GM12878 (cell line): ENCODE measurements around the gene NFATC1. TPM values are rescaled to one million over a fixed set of nuclear protein-coding genes. Genes with fewer than 3 reads are reported as not detected.

Experiments
- ATAC-seq: fragments of 200-7000 bp; cut with Tn5 transposase; 3 replicates; pipeline ENCODE4 v1.9.1; 2020; ENCODE audit warnings: mild to moderate bottlenecking, moderate library complexity
- BruUV-seq: library from RNA; stranded (reverse); fragments of 400-500 nt; replicated peaks from 2 replicates; lab custom pipeline; 2021; lab: Mats Ljungman, UMichigan
- CTCF ChIA-PET: fragments of 300-600 bp; sonication (Branson Sonifier 250); formaldehyde crosslinking; extraction: SDS; loops from one replicate; lab custom pipeline; 2021; ENCODE audit warnings: inconsistent platforms; lab: Yijun Ruan, JAX
- POLR2A ChIA-PET: fragments of 350-600 bp; formaldehyde crosslinking; extraction: SDS; loops from one replicate; lab custom pipeline; 2021; ENCODE audit warnings: inconsistent platforms; lab: Charles Lee
- RAD21 ChIA-PET: fragments of 300-600 bp; sonication (Branson Sonifier 250); formaldehyde crosslinking; loops from one replicate; lab custom pipeline; 2023; ENCODE audit warnings: antibody characterized with exemption; ENCODE audit not compliant: unreplicated experiment; lab: Charles Lee
- SMC1A ChIA-PET: fragments of 300-600 bp; sonication (Branson Sonifier 250); formaldehyde crosslinking; loops from one replicate; lab custom pipeline; 2023; ENCODE audit not compliant: unreplicated experiment, uncharacterized antibody; lab: Charles Lee
- DNase-seq: peaks from one replicate; pipeline ENCODE4 v3.0.0-alpha.2; 2011; ENCODE audit warnings: low read depth, low spot score
- FAIRE-seq: peaks from 3 replicates; lab custom pipeline; 2011; peaks lifted over from hg19 to GRCh38; lab: Jason Lieb, UNC
- H2AFZ ChIP-seq: 2 replicates; pipeline ENCODE4 v1.6.0; 2011; ENCODE audit warnings: low read depth, low read length, control low read depth; ENCODE audit not compliant: control insufficient read depth
- H3K27ac ChIP-seq: 2 replicates; pipeline ENCODE4 v1.5.1; 2011; ENCODE audit warnings: control low read depth; ENCODE audit not compliant: control insufficient read depth, insufficient read depth
- H3K27me3 ChIP-seq, 2 experiments: replicated peaks in 1 of 2; 2 replicates each; pipeline versions ENCODE4 v1.6.0 to v1.6.1; 2011; ENCODE audit warnings: low read length in 1 of 2; ENCODE audit not compliant: control insufficient read depth in 2 of 2, insufficient read depth in 2 of 2
- H3K36me3 ChIP-seq, 2 experiments: 2 replicates each; pipeline ENCODE4 v1.5.1; 2011; ENCODE audit warnings: low read length in 1 of 2; ENCODE audit not compliant: control insufficient read depth in 2 of 2, insufficient read depth in 2 of 2
- H3K4me1 ChIP-seq: 2 replicates; pipeline ENCODE4 v1.6.1; 2011; ENCODE audit warnings: mild to moderate bottlenecking, low read length, moderate library complexity, mixed read lengths; ENCODE audit not compliant: control insufficient read depth, insufficient read depth
- H3K4me2 ChIP-seq: 2 replicates; pipeline ENCODE4 v1.6.0; 2011; ENCODE audit warnings: control low read depth; ENCODE audit not compliant: control insufficient read depth, insufficient read depth
- H3K4me3 ChIP-seq: fragments of 200-600 bp; sonication (generic); 2 replicates; pipeline ENCODE4 v1.5.1; 2016
- H3K79me2 ChIP-seq: 2 replicates; pipeline ENCODE4 v1.6.0; 2011; ENCODE audit warnings: low read length; ENCODE audit not compliant: control insufficient read depth, insufficient read depth
- H3K9ac ChIP-seq: 2 replicates; pipeline ENCODE4 v1.8.0; 2011; ENCODE audit warnings: low read length, control low read depth, mixed read lengths; ENCODE audit not compliant: control insufficient read depth, insufficient read depth
- H3K9me3 ChIP-seq: replicated peaks from 3 replicates; pipeline ENCODE4 v1.5.1; 2011; ENCODE audit warnings: mild to moderate bottlenecking, low read length; ENCODE audit not compliant: control insufficient read depth, insufficient read depth
- H4K20me1 ChIP-seq: 2 replicates; pipeline ENCODE4 v1.6.0; 2011; ENCODE audit not compliant: control insufficient read depth, insufficient read depth
- CEBPB ChIP-seq, 2 experiments: fragments of 150-350 bp in 1 of 2; IDR thresholded peaks; 2 replicates each; pipeline ENCODE4 v1.6.1; 2012 to 2014; ENCODE audit warnings: low read depth in 2 of 2, low read length in 2 of 2, borderline replicate concordance in 1 of 2, inconsistent platforms in 1 of 2
- CTCF ChIP-seq, 3 experiments: IDR thresholded peaks in 2 of 3; conservative IDR thresholded peaks in 1 of 3; 2 replicates each; pipeline ENCODE4 v1.5.1; 2011; ENCODE audit warnings: low read depth in 3 of 3, low read length in 3 of 3, mild to moderate bottlenecking in 3 of 3, control low read depth in 2 of 3, moderate library complexity in 2 of 3, inconsistent platforms in 1 of 3, mixed read lengths in 1 of 3; ENCODE audit not compliant: control insufficient read depth in 2 of 3, insufficient read depth in 1 of 3; ENCODE audit errors: extremely low read depth in 1 of 3
- CUX1 ChIP-seq: IDR thresholded peaks from 2 replicates; pipeline ENCODE4 v1.6.1; 2012; ENCODE audit warnings: improper control_type of control experiment, low read depth, low read length; ENCODE audit not compliant: insufficient replicate concordance
- E4F1 ChIP-seq: fragments of 450-650 bp; IDR thresholded peaks from 2 replicates; pipeline ENCODE4 v1.6.1; 2018; ENCODE audit warnings: borderline replicate concordance, mild to moderate bottlenecking; ENCODE audit not compliant: partially characterized antibody
- EED ChIP-seq: sonication (generic); IDR thresholded peaks from 2 replicates; pipeline ENCODE4 v1.6.1; 2016; ENCODE audit warnings: antibody characterized with exemption, low read depth
- HDAC2 ChIP-seq: fragments of 200-600 bp; sonication (generic); IDR thresholded peaks from 2 replicates; pipeline ENCODE4 v1.6.1; 2017
- POU2F2 ChIP-seq: IDR thresholded peaks from 3 replicates; pipeline ENCODE4 v1.6.1; 2011; ENCODE audit warnings: low read depth, mild to moderate bottlenecking, low read length, borderline replicate concordance
- RUNX3 ChIP-seq: IDR thresholded peaks from 2 replicates; pipeline ENCODE4 v1.6.1; 2012; ENCODE audit warnings: low read length, inconsistent platforms
- SREBF1 ChIP-seq: IDR thresholded peaks from 2 replicates; pipeline ENCODE4 v1.6.1; 2012; ENCODE audit warnings: mild to moderate bottlenecking, low read length
- SUZ12 ChIP-seq: fragments of 200-600 bp; sonication (generic); IDR thresholded peaks from one replicate; pipeline ENCODE4 v1.6.1; 2018; ENCODE audit warnings: antibody characterized with exemption, mild to moderate bottlenecking; ENCODE audit not compliant: unreplicated experiment
- ZNF217 ChIP-seq: fragments of 450-650 bp; IDR thresholded peaks from 2 replicates; pipeline ENCODE4 v1.6.1; 2017; ENCODE audit warnings: antibody characterized with exemption, mild to moderate bottlenecking
- ZNF274 ChIP-seq: IDR thresholded peaks from one replicate; pipeline ENCODE4 v1.8.0; 2011; ENCODE audit not compliant: insufficient read length, insufficient read depth
- WGBS: methylation state at CpG from one replicate; pipeline ENCODE4 v1.1.6; 2016; ENCODE audit warnings: low lambda C conversion rate; ENCODE audit not compliant: insufficient replicate concordance, insufficient coverage; ENCODE audit errors: missing lambda C conversion rate; 5-methylcytosine and 5-hydroxymethylcytosine counted together
- in situ Hi-C: fragments of 300-500 bp; cut with MboI; formaldehyde crosslinking; loops from 9 replicates; pipeline ENCODE4 v1.14.3; 2018; ENCODE audit warnings: mixed read lengths
- intact Hi-C: fragments of 100-400 bp; cut with micrococcal nuclease; formaldehyde crosslinking; loops from one replicate; pipeline ENCODE4 v1.14.2; 2022; ENCODE audit not compliant: unreplicated experiment
- polyA plus RNA-seq, 11 experiments: library from polyadenylated mRNA; depleted of rRNA in 4 of 11; unstranded in 6 of 11; stranded (reverse) in 5 of 11; fragments of >200 nt; fragmentation: Nextera tagmentation in 4 of 11; fragmentation: Illumina TruSeq in 1 of 11; extraction: Ambion mirVana in 4 of 11; extraction: Trizol in 1 of 11; gene quantifications; 1 replicate in 1 of 11; 2 replicates in 10 of 11; pipeline versions ENCODE4 v1.2.1 to v1.2.3, GENCODE V29; 2011 to 2016; ENCODE audit warnings: inconsistent platforms in 2 of 11, missing spikeins in 2 of 11, low read depth in 1 of 11
- total RNA-seq, 4 experiments: library from RNA; depleted of rRNA in 3 of 4; stranded (reverse); fragments of >200 nt in 3 of 4; fragmentation: Illumina TruSeq in 1 of 4; extraction: Trizol in 1 of 4; gene quantifications; 2 replicates each; pipeline versions ENCODE4 v1.2.1 to v1.2.3, GENCODE V29; 2013 to 2021

The NFATC1 gene
- total and polyA plus RNA-seq, 10 of the 15 experiments (the other 5 are each of a cell fraction or from before 2014, with no cell fraction given), result 0.84 to 20.8 (median 5.1) TPM

GRCh38 chr18:79555885-79556284 is 160.2 kb downstream of the NFATC1 start:
- no TSS peak for BruUV-seq
- ATAC-seq, result no peak
- no peak overlapping the region for H3K27ac ChIP-seq
- H3K4me1 ChIP-seq, result no peaks in the 10 kb centered on the region
- no peak overlapping the region for H2AFZ ChIP-seq
- no peaks in the 10 kb centered on the region for H3K36me3 ChIP-seq
- in situ Hi-C loops (no loop called here), intact Hi-C loops (no loop called here)
- H3K27me3 ChIP-seq, result no peaks in the 10 kb centered on the region
- CTCF ChIA-PET, result no interaction called here
- H3K79me2 ChIP-seq, result no peaks in the 10 kb centered on the region
- H3K4me2 ChIP-seq, result no peak overlapping the region
- no peaks in the 10 kb centered on the region for H4K20me1 ChIP-seq
- H3K9ac ChIP-seq, result no peak overlapping the region
- DNase-seq, result no peak
- RAD21 ChIA-PET, result no interaction called here
- SMC1A ChIA-PET, result no interaction called here
- H3K4me3 ChIP-seq, result no peak overlapping the region
- no peaks in the 10 kb centered on the region; the same call in 2 of the 3 replicates for H3K9me3 ChIP-seq
- 88% methylated on average over 19 of the region's 19 CpGs for WGBS
- POLR2A ChIA-PET, result no interaction called here
- FAIRE-seq, result no peak
- TF ChIP-seq ZNF274 (no peak), E4F1 (no peak), HDAC2 (no peak), EED (no peak), ZNF217 (no peak), SREBF1 (no peak), SUZ12 (no peak), CEBPB (IDR thresholded peaks at IDR 0.05; ENCODE audit: borderline replicate concordance in 1 of 2, low read depth in 2 of 2, low read length in 2 of 2) (no peak), RUNX3 (no peak), CUX1 (no peak), CTCF (IDR thresholded peaks at IDR 0.05 in 2 of 3, conservative IDR thresholded peaks at IDR 0.05 in 1 of 3; ENCODE audit: control insufficient read depth in 2 of 3, extremely low read depth in 1 of 3, insufficient read depth in 1 of 3, low read depth in 3 of 3, low read length in 3 of 3) (no peak), POU2F2 (no peak)
